Fibroblast of skin of left quadriceps (primary cell): ENCODE results near the gene TNFAIP1.

ENCODE experiments used
- DNase-seq, 2 experiments: peaks; one replicate each; pipeline ENCODE4 v3.0.0-alpha.2; 2013; ENCODE audit warnings: low read depth in 2 of 2

The TNFAIP1 gene

DNA sequence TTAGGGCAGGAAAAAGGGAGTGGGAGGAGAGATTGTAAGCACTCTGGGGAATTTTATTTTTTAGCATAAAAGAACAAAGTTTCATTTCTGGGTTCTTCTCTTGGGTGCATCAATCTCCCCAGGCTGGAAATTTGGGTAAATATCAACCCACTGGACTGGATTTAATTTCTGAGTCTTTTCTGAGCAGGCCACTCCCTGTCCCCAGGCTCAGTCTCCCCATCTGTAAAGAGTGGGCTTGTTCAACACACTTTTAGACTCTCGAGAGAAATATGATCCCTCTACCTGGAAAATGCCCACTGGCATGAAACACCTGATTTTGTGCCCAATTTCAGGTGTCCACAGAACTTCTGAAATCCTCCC is 35.2 kb downstream of the TNFAIP1 start:
- DNase-seq: no peak

DNA sequence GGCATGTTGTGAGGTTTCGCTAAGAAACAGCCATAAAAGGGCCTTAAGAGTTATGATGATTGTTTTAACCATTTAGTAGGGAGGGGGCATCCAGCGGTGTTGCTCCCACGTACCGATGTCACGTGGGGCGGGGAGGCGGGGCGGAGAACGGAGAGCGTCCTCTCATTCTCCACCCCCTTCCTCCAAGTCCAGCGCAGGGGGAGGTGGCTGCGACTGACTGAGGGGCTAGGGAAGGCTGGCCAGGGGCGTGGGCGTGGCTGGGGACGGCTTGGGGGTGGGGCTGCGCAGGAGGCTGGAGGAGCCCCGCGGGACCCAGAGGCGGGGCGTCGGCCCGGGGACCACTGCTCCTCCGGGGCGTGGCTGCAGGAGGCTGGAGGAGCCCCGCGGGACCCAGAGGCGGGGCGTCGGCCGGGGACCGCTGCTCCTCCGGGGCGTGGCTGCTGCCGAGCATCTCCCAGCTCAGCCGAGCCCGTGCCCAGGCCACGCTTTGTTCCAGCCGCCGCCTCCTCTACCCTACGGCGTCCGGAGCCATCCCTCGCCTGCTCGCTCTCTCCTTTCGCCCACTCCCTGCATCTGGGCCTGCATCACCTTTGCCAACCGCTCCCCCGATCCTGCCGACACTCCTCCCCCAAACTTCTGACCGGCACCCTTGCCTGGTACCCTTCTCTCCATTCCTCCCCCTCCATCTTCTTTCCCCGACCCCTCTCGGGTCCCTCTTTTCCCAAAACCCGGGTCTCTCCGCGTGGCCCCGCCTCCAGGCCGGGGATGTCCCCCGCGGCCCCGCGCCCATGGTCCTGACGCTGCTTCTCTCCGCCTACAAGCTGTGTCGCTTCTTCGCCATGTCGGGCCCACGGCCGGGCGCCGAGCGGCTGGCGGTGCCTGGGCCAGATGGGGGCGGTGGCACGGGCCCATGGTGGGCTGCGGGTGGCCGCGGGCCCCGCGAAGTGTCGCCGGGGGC is 36.0 kb downstream of the TNFAIP1 start, which contains the start of gene SARM1:
SARM1 (plus strand) TSS at position 450 of the 958 bp plus-strand sequence; CDS start at position 789, 339 bp downstream.
- DNase-seq: peak; percentile 84 to 85

DNA sequence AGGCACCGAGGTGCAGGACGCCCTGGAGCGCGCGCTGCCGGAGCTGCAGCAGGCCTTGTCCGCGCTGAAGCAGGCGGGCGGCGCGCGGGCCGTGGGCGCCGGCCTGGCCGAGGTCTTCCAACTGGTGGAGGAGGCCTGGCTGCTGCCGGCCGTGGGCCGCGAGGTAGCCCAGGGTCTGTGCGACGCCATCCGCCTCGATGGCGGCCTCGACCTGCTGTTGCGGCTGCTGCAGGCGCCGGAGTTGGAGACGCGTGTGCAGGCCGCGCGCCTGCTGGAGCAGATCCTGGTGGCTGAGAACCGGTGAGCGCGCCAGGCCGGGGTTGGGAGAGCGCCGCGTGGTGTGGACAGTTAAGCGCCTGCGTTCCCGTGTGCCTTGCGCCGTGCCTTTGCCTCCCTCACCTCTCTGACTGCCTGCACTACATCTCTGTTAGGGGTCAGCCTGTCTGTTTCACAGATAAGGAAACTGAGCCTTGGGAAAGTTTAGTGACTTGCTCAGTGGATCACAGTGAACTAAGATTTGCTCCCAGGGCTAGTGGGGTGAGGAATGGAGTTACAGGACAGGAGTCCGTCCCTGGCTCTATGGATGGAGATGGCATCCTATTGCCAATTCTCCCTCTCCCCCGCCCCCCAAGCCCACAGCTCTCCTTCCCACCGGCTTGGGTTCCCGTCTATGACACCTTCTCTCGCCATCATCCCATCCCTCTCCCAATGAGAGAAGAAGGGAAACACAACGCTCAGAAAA is 36.8 kb downstream of the TNFAIP1 start:
- DNase-seq: no peak

DNA sequence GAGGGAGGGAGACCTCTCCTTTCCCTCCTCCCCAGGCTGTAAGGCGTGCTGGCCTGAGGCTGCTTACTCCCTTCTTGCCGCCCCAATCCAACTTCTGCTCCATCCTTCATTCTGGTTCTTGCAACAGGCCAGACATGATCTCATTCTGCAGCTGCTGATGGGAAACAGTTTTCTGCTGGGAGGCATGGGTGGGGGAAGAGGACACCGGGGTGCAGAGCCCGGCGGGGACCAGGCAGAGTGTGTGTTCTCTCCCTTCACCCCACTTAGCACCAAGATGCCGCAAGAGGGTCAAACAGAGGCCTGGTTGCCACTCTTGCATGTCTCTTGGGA is 37.3 kb downstream of the TNFAIP1 start:
- no peak for DNase-seq

DNA sequence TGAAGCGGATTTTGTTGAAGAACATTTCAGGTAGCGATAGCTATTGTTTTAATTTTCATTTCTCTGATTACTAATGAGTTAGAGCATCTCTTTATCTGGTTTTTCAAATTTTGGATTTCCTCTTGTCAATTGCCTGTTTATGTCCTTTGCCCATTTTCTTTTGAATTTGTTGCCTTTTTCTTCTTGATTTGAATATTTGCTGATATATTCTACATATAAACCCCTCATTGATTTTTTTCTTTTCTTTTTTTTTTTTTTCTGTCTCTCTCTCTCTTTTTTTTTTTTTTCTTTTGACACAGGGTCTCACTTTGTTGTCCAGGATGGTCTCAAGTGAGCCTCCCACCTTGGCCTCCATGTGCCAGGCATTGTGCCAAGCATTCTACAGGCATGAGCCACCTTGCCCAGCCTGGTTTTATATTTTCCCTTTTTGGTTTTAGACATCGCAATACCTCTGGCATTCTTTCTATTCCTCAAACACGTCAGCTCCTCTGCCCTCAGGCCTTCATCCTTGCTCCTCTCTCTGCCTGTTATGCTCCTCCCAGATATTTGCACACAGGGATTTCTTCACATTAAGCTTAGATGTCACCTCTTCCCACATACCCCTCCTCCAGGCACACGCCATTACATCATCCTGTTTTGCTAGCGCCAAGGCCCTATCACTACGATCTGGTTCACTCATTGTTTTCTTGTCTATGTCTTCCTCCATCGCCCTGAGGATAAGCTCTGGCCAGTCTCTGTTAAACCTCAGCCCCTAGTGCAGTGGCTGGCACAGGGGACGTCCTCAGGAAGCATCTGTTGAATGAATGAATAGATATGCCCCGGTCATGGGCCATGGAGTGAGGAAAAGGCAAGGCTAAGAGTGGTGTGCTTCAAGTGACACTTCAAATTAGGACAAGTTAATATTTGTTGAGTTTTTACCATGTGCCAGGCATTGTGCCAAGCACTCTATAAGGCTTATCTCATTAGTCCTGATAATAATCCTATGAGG is 44.5 kb downstream of the TNFAIP1 start:
- no peak for DNase-seq

DNA sequence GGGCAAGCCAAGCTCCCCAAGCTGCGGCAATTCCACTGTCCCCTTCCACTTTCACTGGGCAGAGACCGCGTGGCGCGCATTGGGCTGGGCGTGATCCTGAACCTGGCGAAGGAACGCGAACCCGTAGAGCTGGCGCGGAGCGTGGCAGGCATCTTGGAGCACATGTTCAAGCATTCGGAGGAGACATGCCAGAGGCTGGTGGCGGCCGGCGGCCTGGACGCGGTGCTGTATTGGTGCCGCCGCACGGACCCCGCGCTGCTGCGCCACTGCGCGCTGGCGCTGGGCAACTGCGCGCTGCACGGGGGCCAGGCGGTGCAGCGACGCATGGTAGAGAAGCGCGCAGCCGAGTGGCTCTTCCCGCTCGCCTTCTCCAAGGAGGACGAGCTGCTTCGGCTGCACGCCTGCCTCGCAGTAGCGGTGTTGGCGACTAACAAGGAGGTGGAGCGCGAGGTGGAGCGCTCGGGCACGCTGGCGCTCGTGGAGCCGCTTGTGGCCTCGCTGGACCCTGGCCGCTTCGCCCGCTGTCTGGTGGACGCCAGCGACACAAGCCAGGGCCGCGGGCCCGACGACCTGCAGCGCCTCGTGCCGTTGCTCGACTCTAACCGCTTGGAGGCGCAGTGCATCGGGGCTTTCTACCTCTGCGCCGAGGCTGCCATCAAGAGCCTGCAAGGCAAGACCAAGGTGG is 45.7 kb downstream of the TNFAIP1 start:
- no peak for DNase-seq

DNA sequence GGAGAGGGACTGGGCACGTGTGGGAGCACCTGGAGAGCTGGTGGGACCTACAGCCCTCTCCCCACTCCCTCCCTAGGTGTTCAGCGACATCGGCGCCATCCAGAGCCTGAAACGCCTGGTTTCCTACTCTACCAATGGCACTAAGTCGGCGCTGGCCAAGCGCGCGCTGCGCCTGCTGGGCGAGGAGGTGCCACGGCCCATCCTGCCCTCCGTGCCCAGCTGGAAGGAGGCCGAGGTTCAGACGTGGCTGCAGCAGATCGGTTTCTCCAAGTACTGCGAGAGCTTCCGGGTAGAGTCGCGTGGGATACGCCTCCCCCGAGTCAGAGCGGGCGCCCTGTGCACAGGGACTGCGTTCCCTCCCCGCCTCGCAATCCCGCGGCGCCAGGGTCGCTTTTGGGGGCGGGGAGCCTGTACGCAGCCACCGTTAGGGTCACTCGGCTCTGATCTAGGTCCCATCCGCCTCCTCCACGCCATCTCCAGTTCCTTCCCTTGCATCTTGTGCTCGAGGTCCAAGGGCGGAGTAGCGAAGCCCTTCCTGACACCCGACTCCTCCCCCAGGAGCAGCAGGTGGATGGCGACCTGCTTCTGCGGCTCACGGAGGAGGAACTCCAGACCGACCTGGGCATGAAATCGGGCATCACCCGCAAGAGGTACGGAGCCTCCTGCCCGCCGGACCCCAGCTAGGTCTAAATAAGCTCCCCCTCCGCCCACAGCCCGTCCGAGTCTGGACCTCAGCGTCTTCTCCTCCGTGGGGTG is 48.9 kb downstream of the TNFAIP1 start:
- DNase-seq: no peak

DNA sequence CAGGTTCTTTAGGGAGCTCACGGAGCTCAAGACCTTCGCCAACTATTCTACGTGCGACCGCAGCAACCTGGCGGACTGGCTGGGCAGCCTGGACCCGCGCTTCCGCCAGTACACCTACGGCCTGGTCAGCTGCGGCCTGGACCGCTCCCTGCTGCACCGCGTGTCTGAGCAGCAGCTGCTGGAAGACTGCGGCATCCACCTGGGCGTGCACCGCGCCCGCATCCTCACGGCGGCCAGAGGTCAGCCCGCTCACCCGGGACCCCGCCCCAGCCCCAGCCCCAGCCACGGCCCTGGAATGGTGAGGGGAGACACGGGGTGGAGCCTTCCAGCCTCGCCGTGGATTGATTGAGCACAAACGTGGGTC is 49.5 kb downstream of the TNFAIP1 start:
- no peak for DNase-seq

DNA sequence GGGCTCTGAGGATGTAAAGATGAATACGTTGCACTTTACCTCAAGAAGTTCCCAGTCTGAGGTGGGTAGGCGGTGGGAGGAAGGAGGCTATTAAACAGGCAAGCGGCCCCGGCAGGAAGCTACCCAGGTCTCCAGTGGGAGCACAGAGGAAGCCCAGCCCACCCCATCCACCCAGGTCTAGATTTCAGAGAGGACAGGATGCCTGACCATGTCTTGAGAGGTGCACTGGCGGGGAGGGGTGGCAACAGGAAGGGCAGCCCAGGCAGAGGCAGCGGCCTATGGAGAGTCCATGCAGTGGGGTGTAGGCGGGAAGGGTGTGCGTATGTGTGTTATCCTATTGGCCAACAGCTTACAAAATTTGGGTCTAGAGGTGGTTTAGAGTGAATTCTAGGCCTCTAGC is 49.8 kb downstream of the TNFAIP1 start:
- no peak for DNase-seq

DNA sequence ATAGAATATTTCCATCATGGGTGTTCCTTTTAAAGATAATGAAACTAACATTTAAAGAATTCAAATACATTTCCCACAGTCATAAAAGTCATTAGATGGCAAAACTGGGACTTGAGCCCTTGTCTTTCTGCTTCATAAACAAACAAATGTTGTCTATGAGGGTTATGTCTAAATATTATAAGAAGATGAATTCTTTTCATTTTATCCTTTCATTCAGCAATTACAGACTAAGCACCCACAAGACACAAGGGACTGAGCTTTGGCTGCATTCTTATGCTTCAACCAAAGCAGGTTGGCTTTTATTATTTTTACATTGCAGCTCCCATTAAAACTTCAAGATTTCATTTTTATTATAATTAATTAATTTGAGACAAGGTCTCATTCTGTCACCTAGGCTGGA is 50.8 kb downstream of the TNFAIP1 start:
- DNase-seq: no peak

DNA sequence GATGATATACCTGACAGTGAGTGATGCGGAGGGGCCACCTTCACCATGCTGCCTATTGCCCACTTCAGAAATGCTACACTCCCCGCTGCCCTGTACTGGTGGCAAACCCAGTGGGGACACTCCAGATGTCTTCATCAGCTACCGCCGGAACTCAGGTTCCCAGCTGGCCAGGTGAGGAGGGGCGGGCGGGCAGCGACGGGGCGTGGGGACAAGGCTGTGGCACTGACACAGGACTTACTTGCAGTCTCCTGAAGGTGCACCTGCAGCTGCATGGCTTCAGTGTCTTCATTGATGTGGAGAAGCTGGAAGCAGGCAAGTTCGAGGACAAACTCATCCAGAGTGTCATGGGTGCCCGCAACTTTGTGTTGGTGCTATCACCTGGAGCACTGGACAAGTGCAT is 52.5 kb downstream of the TNFAIP1 start:
- DNase-seq: no peak

DNA sequence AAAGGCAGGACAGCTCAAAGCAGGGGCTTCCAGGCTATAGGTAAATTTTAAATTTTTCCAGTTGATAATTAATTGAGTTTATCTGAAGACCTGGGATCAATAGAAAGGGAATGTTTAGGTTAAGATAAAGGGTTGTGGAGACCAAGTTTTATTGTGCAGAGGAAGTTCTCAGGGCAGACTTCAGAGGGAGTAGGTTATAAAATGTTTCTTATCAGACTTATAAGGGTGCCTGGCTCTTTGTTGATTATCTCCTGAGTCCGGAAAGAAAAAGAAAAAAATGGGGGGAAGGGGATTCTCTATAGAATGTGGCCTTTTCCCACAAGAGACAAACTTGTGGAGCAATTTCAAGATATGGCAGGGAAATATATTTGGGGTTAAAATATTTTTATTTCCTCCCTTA is 54.6 kb downstream of the TNFAIP1 start:
- DNase-seq: no peak

DNA sequence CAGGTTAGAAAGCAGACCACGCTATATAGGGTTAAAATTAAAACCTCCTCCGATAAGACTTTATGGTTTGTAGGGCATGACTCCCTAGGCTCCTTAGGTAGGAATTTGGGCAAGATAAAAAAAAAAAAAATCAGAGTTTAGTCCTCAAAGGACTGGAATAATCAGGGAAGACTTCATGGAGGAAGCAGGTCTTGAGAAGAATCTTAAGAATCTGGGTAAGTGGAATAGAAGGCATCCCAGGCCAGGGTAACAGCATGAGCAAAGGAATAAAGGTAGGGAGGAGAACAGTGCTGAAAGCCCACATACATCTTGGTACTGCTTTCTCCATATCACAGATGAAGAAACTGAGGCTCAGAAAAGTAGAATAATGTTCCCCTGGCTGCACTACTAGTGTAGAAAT is 55.0 kb downstream of the TNFAIP1 start:
- DNase-seq: no peak

DNA sequence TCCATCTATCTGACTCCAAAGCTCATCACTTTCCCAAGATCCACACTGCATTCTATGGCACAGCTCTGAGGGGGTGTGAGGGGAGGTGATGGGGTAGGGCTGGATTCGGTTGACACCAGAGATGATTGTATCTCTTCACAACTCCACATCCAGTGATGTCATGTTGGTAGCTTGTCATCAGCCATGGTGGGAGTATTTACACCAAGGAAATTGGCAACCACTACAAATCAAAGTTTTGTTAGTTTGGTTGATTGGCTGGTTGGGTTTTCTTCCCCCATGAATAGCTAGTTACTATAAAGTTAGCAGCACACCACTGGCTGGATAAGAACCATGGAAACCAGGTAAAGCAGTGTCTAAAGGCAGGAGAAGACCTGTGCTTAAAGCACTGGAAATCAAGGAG is 55.4 kb downstream of the TNFAIP1 start:
- DNase-seq: no peak

DNA sequence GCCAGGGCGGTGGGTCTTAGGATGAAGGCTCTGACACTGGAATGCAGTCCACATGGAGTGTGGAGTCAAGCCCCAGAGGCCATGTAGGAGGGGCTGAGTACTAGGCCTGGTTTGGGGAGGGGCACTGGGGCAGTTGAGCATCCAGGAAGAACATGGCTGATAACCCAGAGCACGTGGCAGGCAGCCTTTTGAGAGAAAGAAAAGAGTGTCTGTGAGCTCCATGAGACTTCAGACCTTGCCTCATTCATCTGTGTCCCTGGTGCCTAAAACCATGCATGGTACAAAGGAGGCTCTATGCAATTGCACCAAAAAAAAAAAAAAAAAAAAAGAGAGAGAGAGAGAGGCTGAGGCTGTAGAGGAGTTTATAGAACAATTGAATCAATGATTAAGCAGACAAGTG is 55.8 kb downstream of the TNFAIP1 start:
- DNase-seq: no peak

DNA sequence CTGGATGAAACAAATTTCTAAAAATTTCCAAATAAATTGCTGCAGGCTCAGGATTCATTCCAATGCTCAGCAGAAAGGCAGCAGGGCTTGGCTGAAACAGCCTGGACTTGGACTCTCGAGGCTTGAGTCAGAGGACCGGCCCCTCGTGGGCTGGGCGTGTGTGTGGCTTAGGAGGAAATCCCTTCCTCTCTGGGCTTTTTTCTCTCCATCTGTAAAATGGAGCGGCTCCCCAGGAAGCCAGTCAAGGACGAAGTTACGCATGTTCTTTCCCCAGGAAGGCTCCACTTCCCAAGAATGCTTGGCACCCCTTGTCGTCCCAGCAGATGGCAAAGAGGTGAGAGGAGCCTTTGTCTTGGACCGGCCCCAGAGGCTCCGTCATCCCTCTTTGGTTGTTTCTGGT is 56.9 kb downstream of the TNFAIP1 start:
- no peak for DNase-seq

DNA sequence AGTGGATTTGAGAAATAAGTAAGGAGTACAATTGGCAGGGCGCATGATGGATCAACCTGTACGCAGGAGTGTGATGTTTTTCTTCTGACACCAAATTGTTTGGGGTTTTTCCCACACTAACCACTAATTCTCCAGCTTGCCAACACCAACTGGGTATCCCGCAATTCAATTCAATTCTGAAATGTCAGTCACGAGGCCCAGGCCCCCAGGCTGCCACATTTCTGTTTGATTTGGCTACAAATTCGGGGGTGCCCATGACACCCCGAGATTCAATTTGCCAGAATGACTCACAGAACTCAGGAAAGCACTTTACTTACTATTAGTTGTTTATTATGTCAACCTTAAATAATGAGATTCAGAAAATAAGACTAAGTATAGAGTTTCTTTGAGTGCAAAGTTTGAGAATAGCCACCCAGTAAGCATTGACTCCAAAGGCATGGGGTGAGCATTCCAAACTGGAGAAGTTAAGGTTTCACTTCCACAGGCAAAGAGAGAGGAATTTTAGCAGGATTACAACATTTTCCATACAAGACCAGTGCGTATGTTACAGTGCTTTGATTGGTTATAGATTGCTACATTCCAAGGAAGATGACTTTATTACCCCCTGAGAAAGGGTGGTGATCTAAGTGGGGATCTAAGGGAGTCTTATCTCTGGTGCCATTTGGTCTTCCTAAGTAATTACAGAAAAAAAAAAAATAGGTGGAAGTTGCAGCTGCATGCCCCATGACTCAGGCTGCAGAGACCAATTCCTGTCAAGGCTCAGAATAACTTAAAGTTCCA is 59.0 kb downstream of the TNFAIP1 start:
- DNase-seq: no peak

DNA sequence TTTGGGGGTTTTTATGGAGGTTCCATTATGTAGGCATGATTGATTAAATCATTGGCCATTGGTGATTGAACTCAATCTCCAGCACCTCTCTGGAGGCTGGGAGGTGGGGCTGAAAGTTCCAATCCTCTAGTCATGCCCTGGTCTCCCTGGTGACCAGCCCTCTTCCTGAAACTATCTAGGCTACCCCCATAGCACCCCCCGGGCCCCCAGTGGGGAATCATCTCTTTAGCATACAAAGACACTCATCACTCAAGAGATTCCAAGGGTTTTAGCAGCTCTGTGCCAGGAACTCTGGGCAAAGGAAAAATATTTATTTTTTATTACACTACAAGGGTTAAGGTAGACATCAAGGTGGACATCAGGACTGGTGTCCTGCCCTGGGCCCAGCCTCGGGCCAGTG is 59.9 kb downstream of the TNFAIP1 start:
- no peak for DNase-seq

DNA sequence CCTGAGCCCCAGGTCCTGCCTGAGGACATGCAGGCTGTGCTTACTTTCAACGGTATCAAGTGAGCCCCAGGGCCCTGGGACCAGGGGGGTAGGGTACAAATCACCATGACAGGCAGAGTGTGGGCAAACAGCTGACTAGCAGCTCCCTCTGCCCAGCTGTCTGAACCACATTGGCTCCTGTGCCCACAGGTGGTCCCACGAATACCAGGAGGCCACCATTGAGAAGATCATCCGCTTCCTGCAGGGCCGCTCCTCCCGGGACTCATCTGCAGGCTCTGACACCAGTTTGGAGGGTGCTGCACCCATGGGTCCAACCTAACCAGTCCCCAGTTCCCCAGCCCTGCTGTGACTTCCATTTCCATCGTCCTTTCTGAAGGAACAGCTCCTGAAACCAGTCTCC is 60.4 kb downstream of the TNFAIP1 start:
- no peak for DNase-seq
